Measurements from ENCODE around the gene RLN3. TPM values are rescaled to one million over a fixed set of nuclear protein-coding genes. Genes with fewer than 3 reads are reported as not detected.

Gene RLN3
- total and polyA plus RNA-seq, 10 of the 15 experiments (the other 5 are each of a cell fraction or from before 2014, with no cell fraction given), result not detected

DNA sequence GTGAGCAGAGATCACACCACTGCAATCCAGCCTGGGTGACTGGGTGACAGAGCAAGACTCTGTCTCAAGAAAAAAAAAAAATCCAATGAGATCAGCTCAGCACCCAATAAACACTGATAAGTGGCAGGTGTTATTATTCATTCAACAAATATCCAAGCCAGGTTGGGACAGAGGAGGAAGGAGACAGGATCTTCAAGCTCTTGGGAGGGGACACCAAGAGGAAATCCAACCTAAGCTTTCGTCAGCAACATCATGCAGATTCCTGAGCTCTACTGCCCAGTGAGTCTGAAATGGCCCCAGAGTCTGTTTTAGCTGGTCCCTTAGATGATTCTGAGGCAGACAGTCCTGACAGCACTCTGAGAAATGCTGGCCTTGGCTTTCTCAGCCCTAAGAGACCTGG lies 29.5 kb upstream of the RLN3 start:
- no peak overlapping the region for H3K9ac ChIP-seq (ENCODE audit: control insufficient read depth, insufficient read depth, low read length)
- peaks cover 4% of the 10 kb centered on the region for H3K79me2 ChIP-seq (ENCODE audit: control insufficient read depth, insufficient read depth, low read length)
- no peaks in the 10 kb centered on the region for H4K20me1 ChIP-seq (ENCODE audit: control insufficient read depth, insufficient read depth)
- peaks cover 26% of the 10 kb centered on the region for H3K4me1 ChIP-seq (ENCODE audit: control insufficient read depth, insufficient read depth, low read length)
- H3K27me3 ChIP-seq (replicated peaks in 1 of 2; ENCODE audit: control insufficient read depth in 2 of 2, insufficient read depth in 2 of 2, low read length in 1 of 2), result no peaks in the 10 kb centered on the region
- CTCF ChIA-PET, result interaction anchor here (0.6 to 2.4 kb wide), 4 partner anchors 33 to 829 kb away, joined by 3 to 9 read pairs (median 4); partner anchors contain the start of gene IL27RA
- no peak overlapping the region for H3K27ac ChIP-seq (ENCODE audit: control insufficient read depth, insufficient read depth)
- FAIRE-seq, result no peak
- no peak overlapping the region for H3K4me3 ChIP-seq
- DNase-seq (ENCODE audit: low read depth, low spot score), result no peak
- H3K4me2 ChIP-seq (ENCODE audit: control insufficient read depth, insufficient read depth), result no peak overlapping the region
- SMC1A ChIA-PET (ENCODE audit: uncharacterized antibody, unreplicated experiment), result interaction anchor here (0.7 to 1.9 kb wide), 4 partner anchors 20 to 54 kb away, joined by 3 to 6 read pairs (median 4); no protein-coding TSS in a partner anchor
- RAD21 ChIA-PET (ENCODE audit: unreplicated experiment), result interaction anchor here (0.5 kb wide), 1 partner anchor 58 kb away, joined by 3 read pairs; no protein-coding TSS in a partner anchor
- BruUV-seq (replicated peaks), result no TSS peak
- no peaks in the 10 kb centered on the region; a peak in 2 of 4 replicates for H3K36me3 ChIP-seq (ENCODE audit: control insufficient read depth in 2 of 2, insufficient read depth in 2 of 2, low read length in 1 of 2)
- ATAC-seq, result no peak
- POLR2A ChIA-PET, result interaction anchor here (0.8 to 1.4 kb wide), 3 partner anchors 9 to 28 kb away, joined by 3 to 4 read pairs (median 3); no protein-coding TSS in a partner anchor
- H2AFZ ChIP-seq (ENCODE audit: control insufficient read depth, low read depth, low read length), result no peak overlapping the region
- H3K9me3 ChIP-seq (replicated peaks; ENCODE audit: control insufficient read depth, insufficient read depth, low read length), result peaks cover 5% of the 10 kb centered on the region; the same call in 2 of the 3 replicates
- intact Hi-C loops (cut with micrococcal nuclease; ENCODE audit: unreplicated experiment), result no loop called here
- in situ Hi-C loops (cut with MboI), result no loop called here
- WGBS (ENCODE audit: insufficient coverage, insufficient replicate concordance, low lambda C conversion rate, missing lambda C conversion rate), result 100% methylated on average over 1 of the region's 1 CpG
- TF ChIP-seq ZBTB4 (CRISPR knock-in tag; IDR thresholded peaks at IDR 0.05) (no peak), NFIC (IDR thresholded peaks at IDR 0.05; ENCODE audit: low read depth, low read length) (no peak), BHLHE40 (IDR thresholded peaks at IDR 0.05; ENCODE audit: borderline replicate concordance in 1 of 2, low read depth in 2 of 2, low read length in 1 of 2) (no peak), RBBP5 (conservative IDR thresholded peaks at IDR 0.05) (no peak), REST (IDR thresholded peaks at IDR 0.05; ENCODE audit: low read depth, low read length) (no peak), CEBPB (IDR thresholded peaks at IDR 0.05; ENCODE audit: borderline replicate concordance in 1 of 2, low read depth in 2 of 2, low read length in 2 of 2) (no peak), CREM (IDR thresholded peaks at IDR 0.05; ENCODE audit: low read depth) (no peak), MYC (IDR thresholded peaks at IDR 0.05; ENCODE audit: insufficient read depth, insufficient read length, insufficient replicate concordance, low read length, severe bottlenecking) (no peak), FOS (IDR thresholded peaks at IDR 0.05; ENCODE audit: borderline replicate concordance, extremely low read depth, insufficient read length) (no peak), ESRRA (IDR thresholded peaks at IDR 0.05; ENCODE audit: low read length) (no peak), EGR1 (IDR thresholded peaks at IDR 0.05; ENCODE audit: borderline replicate concordance in 1 of 2, low read depth in 2 of 2, low read length in 2 of 2) (no peak), ZSCAN29 (IDR thresholded peaks at IDR 0.05) (no peak), SUPT20H (IDR thresholded peaks at IDR 0.05; ENCODE audit: borderline replicate concordance, control insufficient read depth, low read depth, low read length) (no peak), EZH2 (IDR thresholded peaks at IDR 0.05; ENCODE audit: borderline replicate concordance, control insufficient read depth, low read depth, low read length) (no peak)
- TF ChIP-seq, protein P1, sequence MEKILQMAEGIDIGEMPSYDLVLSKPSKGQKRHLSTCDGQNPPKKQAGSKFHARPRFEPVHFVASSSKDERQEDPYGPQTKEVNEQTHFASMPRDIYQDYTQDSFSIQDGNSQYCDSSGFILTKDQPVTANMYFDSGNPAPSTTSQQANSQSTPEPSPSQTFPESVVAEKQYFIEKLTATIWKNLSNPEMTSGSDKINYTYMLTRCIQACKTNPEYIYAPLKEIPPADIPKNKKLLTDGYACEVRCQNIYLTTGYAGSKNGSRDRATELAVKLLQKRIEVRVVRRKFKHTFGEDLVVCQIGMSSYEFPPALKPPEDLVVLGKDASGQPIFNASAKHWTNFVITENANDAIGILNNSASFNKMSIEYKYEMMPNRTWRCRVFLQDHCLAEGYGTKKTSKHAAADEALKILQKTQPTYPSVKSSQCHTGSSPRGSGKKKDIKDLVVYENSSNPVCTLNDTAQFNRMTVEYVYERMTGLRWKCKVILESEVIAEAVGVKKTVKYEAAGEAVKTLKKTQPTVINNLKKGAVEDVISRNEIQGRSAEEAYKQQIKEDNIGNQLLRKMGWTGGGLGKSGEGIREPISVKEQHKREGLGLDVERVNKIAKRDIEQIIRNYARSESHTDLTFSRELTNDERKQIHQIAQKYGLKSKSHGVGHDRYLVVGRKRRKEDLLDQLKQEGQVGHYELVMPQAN (conservative IDR thresholded peaks at IDR 0.05), result no peak
